Measurements from ENCODE around the gene KMT2E. TPM values are rescaled to one million over a fixed set of nuclear protein-coding genes. Genes with fewer than 3 reads are reported as not detected.
"Not testable (repeated sequence)": the region's sequence is repeated elsewhere in the genome, so short reads cannot be mapped to it uniquely, and the experiment has no call there.

Gene KMT2E
- total RNA-seq, 4 donors from 2014 or later, result 93.9 to 208 (median 118) TPM

GRCh38 chr7:104983578-104984539, 30.1 kb upstream of the KMT2E start:
- DNase-seq (ENCODE audit: low spot score in 2 of 2), result peak; percentile 92 to 94
- Histone ChIP-seq H3K36me3 (no peaks in the 10 kb centered on the region), H3K4me3 (peak overlapping the region; percentile 52), H3K27ac (peak overlapping the region; percentile 95), H3K27me3 (no peaks in the 10 kb centered on the region), H3K4me1 (peaks cover 86% of the 10 kb centered on the region), H3K9me3 (no peaks in the 10 kb centered on the region)
- TF ChIP-seq POLR2AphosphoS5 (IDR thresholded peaks at IDR 0.05) (peak; percentile 25 to 92 (median 77)), CTCF (IDR thresholded peaks at IDR 0.05) (peak; percentile 32 to 63), EP300 (IDR thresholded peaks at IDR 0.05) (no peak), POLR2A (IDR thresholded peaks at IDR 0.05) (peak; percentile 19 to 92)
- under 1% methylated on average over 54 of the region's 62 CpGs for whole genome bisulfite sequencing

GRCh38 chr7:104984585-104985258, 29.3 kb upstream of the KMT2E start:
- Histone ChIP-seq H3K4me3 (peak overlapping the region; percentile 52), H3K27me3 (no peaks in the 10 kb centered on the region), H3K9me3 (no peaks in the 10 kb centered on the region), H3K4me1 (peaks cover 82% of the 10 kb centered on the region), H3K36me3 (no peaks in the 10 kb centered on the region), H3K27ac (peak overlapping the region; percentile 95)
- TF ChIP-seq EP300 (IDR thresholded peaks at IDR 0.05) (no peak), POLR2AphosphoS5 (IDR thresholded peaks at IDR 0.05) (no peak), POLR2A (IDR thresholded peaks at IDR 0.05) (no peak), CTCF (IDR thresholded peaks at IDR 0.05) (no peak)
- WGBS, result 39% methylated on average over 7 of the region's 7 CpGs
- DNase-seq (ENCODE audit: low spot score in 2 of 2), result no peak

GRCh38 chr7:104985259-104985617, 28.8 kb upstream of the KMT2E start:
- TF ChIP-seq EP300 (IDR thresholded peaks at IDR 0.05) (no peak), CTCF (IDR thresholded peaks at IDR 0.05) (no peak), POLR2A (IDR thresholded peaks at IDR 0.05) (no peak), POLR2AphosphoS5 (IDR thresholded peaks at IDR 0.05) (no peak)
- Histone ChIP-seq H3K4me3 (no peak overlapping the region), H3K9me3 (no peaks in the 10 kb centered on the region), H3K27ac (peak overlapping the region; percentile 95), H3K4me1 (peaks cover 76% of the 10 kb centered on the region), H3K36me3 (peaks cover under 1% of the 10 kb centered on the region), H3K27me3 (no peaks in the 10 kb centered on the region)
- WGBS, result 45% methylated on average over 1 of the region's 1 CpG
- no peak for DNase-seq (ENCODE audit: low spot score in 2 of 2)

GRCh38 chr7:104986628-104987259, 27.3 kb upstream of the KMT2E start:
- H3K4me1 ChIP-seq, result peaks cover 61% of the 10 kb centered on the region
- peaks cover 13% of the 10 kb centered on the region for H3K36me3 ChIP-seq
- no peaks in the 10 kb centered on the region for H3K9me3 ChIP-seq
- H3K4me3 ChIP-seq, result no peak overlapping the region
- no peak for DNase-seq (ENCODE audit: low spot score in 2 of 2)
- no peaks in the 10 kb centered on the region for H3K27me3 ChIP-seq
- TF ChIP-seq CTCF (IDR thresholded peaks at IDR 0.05) (no peak), POLR2AphosphoS5 (IDR thresholded peaks at IDR 0.05) (no peak), POLR2A (IDR thresholded peaks at IDR 0.05) (no peak), EP300 (IDR thresholded peaks at IDR 0.05) (no peak)
- peak overlapping the region; percentile 16 for H3K27ac ChIP-seq
- 61% methylated on average over 6 of the region's 6 CpGs for WGBS

GRCh38 chr7:104987403-104987802, 26.6 kb upstream of the KMT2E start:
- WGBS, result 82% methylated on average over 14 of the region's 14 CpGs
- Histone ChIP-seq H3K36me3 (peaks cover 13% of the 10 kb centered on the region), H3K4me1 (peaks cover 55% of the 10 kb centered on the region)
- DNase-seq (ENCODE audit: low spot score in 2 of 2); H3K27ac ChIP-seq; H3K9me3 ChIP-seq; H3K27me3 ChIP-seq; H3K4me3 ChIP-seq: not testable (repeated sequence)
